HG02798 (cell line): ENCODE results near the gene IL3.
"Not testable (repeated sequence)": the region's sequence is repeated elsewhere in the genome, so short reads cannot be mapped to it uniquely, and the experiment has no call there.

Source experiments
- ATAC-seq: cut with Tn5 transposase; IDR thresholded peaks from one replicate; pipeline ENCODE4 v1.9.1; 2021; ENCODE audit warnings: mild to moderate bottlenecking; ENCODE audit not compliant: unreplicated experiment, poor library complexity

The IL3 gene

DNA sequence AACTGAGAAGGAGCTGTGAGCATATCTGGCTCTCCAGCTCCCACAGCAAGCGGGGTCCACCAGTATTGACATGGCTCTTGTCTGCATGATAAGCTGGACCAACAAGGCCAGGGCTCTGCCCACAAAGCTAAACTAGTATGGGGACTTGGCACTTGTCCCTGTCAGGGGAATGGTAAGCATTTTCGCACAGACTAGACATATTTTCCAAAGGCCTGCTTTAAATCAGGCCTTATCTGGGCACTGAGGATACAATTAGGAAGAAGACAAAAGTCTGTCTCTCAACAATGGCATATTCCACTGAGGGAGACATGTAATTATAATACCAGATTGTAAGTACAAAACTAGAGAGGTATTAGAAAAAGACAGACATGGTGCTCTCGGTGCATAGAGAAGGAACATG is 45.2 kb downstream of the IL3 start:
- ATAC-seq, result no peak

DNA sequence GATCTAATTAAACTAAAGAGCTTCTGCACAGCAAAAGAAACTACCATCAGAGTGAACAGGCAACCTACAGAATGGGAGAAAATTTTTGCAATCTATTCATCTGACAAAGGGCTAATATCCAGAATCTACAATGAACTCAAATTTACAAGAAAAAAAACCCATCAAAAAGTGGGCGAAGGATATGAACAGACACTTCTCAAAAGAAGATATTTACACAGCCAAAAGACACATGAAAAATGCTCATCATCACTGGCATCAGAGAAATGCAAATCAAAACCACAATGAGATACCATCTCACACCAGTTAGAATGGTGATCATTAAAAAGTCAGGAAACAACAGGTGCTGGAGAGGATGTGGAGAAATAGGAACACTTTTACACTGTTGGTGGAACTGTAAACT is 48.0 kb downstream of the IL3 start:
- not testable (repeated sequence) for ATAC-seq

DNA sequence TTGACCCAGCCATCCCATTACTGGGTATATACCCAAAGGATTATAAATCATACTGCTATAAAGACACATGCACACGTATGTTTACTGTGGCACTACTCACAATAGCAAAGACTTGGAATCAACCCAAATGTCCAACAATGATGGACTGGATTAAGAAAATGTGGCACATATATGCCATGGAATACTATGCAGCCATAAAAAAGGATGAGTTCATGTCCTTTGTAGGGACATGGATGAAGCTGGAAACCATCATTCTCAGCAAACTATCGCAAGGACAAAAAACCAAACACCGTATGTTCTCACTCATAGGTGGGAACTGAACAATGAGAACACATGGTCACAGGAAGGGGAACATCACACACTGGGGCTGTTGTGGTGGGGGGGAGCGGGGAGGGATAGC is 48.5 kb downstream of the IL3 start:
- ATAC-seq, result not testable (repeated sequence)

- ATAC-seq, result no peak
These were observed 49.1 kb downstream of the IL3 start for GRCh38 chr5:132109494-132110053.

GRCh38 chr5:132110195-132110594 is 49.7 kb downstream of the IL3 start:
- ATAC-seq, result no peak

GRCh38 chr5:132110930-132111329 is 50.5 kb downstream of the IL3 start:
- ATAC-seq, result no peak

DNA sequence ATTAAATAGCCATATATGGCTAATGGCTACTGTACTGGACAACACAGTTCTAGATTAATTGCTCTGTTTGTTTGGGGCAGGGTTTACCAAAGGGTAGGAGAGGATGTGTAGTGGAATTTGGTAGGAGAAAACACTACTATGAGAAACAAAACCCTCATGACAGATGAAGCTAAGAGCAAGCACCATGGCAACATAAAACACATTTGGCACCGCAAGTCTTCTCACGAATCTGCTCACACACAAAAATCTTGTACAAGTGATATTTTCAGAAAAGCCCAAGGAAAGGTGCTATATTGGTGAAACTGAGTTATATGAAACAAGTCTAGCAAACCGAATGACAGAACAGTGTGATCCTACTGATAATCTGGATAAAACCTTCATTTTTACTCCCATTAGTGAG is 51.7 kb downstream of the IL3 start:
- ATAC-seq, result no peak
